Hypothalamus (tissue), 51 donors: Measurements from ENCODE around the gene OR10G2.
"Not testable (repeated sequence)": the region's sequence is repeated elsewhere in the genome, so short reads cannot be mapped to it uniquely, and the experiment has no call there.

Experiments used
- DNase-seq, 51 donors: peaks; one replicate each; lab custom pipeline; 2025; lab: John Stamatoyannopoulos, UW

The OR10G2 gene

GRCh38 chr14:21634840-21635239, at the start of gene OR10G2:
Gene OR10G2, minus strand, starts transcription at chr14:21634940. Its CDS starts 98 bp downstream, at chr14:21634842.
- DNase-seq = no peak

- DNase-seq = no peak
Measured at GRCh38 chr14:21680072-21680471, 45.3 kb upstream of the OR10G2 start.

- DNase-seq = no peak
Measured at GRCh38 chr14:21675566-21675965, 40.8 kb upstream of the OR10G2 start.

GRCh38 chr14:21673718-21674117, 39.0 kb upstream of the OR10G2 start, which contains the start of gene OR4E1:
Gene OR4E1, minus strand, starts transcription at chr14:21673818. Its CDS starts 2,883 bp downstream, at chr14:21670935.
- no peak for DNase-seq

- DNase-seq = no peak
Measured at GRCh38 chr14:21672116-21672515, 37.4 kb upstream of the OR10G2 start.

GRCh38 chr14:21671371-21671770, 36.6 kb upstream of the OR10G2 start:
- no peak for DNase-seq

- DNase-seq = no peak
Measured at GRCh38 chr14:21669284-21669683, 34.5 kb upstream of the OR10G2 start.

- DNase-seq = no peak
Measured at GRCh38 chr14:21668377-21668776, 33.6 kb upstream of the OR10G2 start.

- DNase-seq = no peak
Measured at GRCh38 chr14:21656980-21657379, 22.2 kb upstream of the OR10G2 start.

GRCh38 chr14:21654215-21654614, 19.5 kb upstream of the OR10G2 start:
- no peak for DNase-seq

- no peak for DNase-seq
Measured at GRCh38 chr14:21653331-21653885, 18.7 kb upstream of the OR10G2 start, which contains the start of gene OR4E2. Gene OR4E2, plus strand, starts transcription at chr14:21653835. Its CDS starts 11,248 bp downstream, at chr14:21665083.

GRCh38 chr14:21652209-21652808, 17.6 kb upstream of the OR10G2 start:
- DNase-seq = no peak

GRCh38 chr14:21647380-21647779, 12.6 kb upstream of the OR10G2 start:
- no peak for DNase-seq

- DNase-seq = no peak
Measured at GRCh38 chr14:21643407-21643806, 8.7 kb upstream of the OR10G2 start.

GRCh38 chr14:21642683-21643082, 7.9 kb upstream of the OR10G2 start:
- DNase-seq = no peak

GRCh38 chr14:21631084-21631483, 3.7 kb downstream of the OR10G2 start:
- DNase-seq = no peak

GRCh38 chr14:21630503-21630902, 4.2 kb downstream of the OR10G2 start:
- DNase-seq = not testable (repeated sequence)

GRCh38 chr14:21626491-21627230, 8.1 kb downstream of the OR10G2 start:
- DNase-seq = no peak

GRCh38 chr14:21617614-21618013, 17.1 kb downstream of the OR10G2 start:
- no peak for DNase-seq

- DNase-seq = no peak
Measured at GRCh38 chr14:21614240-21614639, 20.5 kb downstream of the OR10G2 start.

GRCh38 chr14:21612324-21612723, 22.4 kb downstream of the OR10G2 start:
- no peak for DNase-seq

- DNase-seq = not testable (repeated sequence)
Measured at GRCh38 chr14:21602181-21602580, 32.6 kb downstream of the OR10G2 start.
